HG02588 (cell line): ENCODE results near the gene PCSK5.
"Not testable (repeated sequence)": the region's sequence is repeated elsewhere in the genome, so short reads cannot be mapped to it uniquely, and the experiment has no call there.

Experiments
- ATAC-seq: cut with Tn5 transposase; IDR thresholded peaks from one replicate; pipeline ENCODE4 v1.9.1; 2021; ENCODE audit warnings: mild to moderate bottlenecking, moderate library complexity; ENCODE audit not compliant: unreplicated experiment

PCSK5 gene

DNA sequence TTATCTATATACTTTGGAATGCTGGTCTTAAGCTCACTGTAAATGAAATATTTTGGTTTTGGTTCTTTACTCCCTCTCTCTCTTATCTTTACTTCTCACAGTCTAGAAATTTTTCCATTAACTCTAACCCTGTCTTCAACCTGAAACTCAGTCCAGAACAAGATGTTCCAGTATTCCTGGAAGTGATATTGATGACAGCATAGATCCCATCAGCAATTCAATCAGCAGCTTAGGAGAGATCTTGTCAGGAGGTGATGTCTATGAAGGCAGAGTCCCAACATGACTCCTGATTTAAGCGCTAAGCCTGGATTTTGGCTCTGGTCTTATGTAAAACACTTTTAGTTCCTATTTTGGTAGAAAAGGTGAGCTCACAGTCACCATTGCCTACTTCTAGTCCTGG lies 451.1 kb downstream of the PCSK5 start:
- no peak for ATAC-seq

DNA sequence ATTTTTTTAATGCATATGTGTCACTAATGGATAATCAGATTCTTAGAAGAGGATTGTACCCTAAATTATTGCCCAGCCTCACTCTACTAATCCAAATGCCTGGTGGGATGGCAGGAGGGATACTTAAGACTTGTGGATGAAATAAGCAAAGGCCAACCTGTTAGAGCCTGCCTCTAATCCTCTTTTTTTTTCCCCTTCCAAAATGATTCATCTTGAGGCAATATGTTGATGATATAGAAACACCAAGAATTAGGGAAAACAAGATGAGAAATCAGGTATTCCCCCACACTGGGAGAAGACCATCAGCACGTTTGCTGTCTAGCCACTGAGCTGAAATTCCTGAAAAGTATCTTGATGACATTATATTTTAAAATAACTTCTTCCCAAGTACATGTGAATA lies 451.7 kb downstream of the PCSK5 start:
- no peak for ATAC-seq

DNA sequence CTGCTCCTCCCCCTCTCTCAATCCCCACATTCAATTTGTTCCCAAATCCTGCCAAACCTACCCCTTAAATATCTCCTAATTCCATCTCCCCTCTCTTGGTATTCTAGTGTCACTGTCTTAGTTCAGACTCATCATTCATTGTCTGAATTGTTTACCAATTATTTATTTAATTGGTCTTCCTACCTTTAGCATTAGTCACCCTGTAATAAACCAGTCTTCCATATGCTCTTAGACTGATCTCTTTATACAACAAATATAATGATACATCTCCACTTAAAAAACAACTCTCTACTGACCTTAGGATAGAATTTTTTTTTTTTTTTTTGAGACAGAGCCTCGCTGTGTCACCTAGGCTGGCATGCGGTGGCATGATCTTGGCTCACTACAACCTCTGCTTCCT lies 452.4 kb downstream of the PCSK5 start:
- no peak for ATAC-seq

DNA sequence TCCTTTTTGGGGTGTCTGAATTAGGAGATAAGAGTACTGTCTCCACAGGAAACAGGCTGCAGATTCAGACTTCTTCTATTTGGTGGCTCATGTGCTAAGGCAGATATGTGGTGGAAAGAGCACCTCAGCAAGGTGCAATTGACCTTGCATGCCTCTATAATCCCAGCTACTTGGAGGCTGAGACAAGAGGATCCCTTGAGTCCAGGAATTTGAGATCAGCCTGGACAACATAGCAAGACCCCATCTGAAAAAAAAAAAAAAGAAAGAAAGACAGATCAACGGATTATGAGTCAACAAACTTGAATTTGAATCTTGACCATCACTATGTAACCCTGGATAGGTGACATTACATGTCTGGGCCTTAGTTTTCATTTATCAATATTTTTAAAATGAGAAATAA lies 459.4 kb downstream of the PCSK5 start:
- ATAC-seq, result no peak

DNA sequence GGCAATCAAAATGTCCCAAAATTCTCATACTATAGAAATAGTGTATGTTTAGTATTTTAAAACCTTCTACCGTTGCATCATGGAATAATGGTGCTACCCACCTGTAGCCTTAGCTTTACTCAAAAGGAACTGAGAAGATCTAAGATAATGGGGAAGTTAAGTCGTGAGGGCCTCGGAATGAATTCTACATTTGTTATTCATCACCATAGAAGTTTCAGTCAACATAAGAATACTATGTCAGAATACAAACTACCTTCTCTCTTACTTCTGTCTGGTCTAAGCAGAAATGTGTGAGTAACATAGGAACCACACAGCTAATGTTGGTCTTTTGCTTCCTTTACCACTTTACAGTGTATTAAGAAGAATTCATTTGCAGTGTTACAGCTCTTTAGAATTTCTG lies 460.5 kb downstream of the PCSK5 start:
- ATAC-seq, result no peak

DNA sequence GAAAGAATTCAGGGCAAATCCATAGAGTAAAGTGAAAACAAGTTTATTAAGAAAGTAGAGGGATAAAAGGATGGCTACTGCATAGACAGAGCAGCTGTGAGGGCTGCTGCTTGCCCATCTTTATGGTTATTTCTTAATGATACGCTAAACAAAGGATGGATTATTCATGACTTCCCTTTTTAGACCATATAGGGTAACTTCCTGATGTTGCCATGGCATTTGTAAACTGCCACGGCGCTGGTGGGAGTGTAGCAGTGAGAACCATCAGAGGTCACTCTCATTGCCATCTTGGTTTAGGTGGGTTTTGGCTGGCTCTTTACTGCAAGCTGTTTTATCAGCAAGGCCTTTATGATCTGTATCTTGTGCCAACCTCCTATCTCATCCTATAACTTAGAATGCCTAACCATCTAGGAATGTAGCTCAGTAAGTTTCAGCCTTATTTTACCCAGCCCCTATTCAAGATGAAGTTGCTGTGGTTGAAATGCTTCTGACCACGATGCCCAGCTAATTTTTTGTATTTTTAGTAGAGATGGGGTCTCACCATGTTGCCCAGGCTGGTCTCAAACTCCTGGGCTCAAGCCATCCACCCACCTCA lies 461.6 kb downstream of the PCSK5 start:
- no peak for ATAC-seq

DNA sequence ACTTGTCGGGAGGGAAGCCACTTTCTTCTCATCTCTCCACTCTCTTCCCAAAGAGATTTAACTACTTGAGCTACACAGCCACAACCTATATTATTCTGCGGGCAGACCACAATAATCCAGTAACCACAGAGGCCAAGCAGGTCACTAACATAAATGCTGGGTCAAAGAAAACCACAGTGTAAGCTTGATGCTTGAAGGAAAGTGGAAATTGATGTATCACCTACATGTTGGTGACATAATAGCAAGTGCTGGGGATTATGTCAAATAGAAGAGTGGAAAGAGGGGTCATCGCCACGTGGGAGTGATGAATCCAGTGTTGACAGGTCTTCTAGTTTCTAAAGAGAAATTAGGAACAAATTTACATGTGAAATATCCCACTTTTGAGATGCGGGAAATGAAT lies 462.8 kb downstream of the PCSK5 start:
- ATAC-seq, result no peak

DNA sequence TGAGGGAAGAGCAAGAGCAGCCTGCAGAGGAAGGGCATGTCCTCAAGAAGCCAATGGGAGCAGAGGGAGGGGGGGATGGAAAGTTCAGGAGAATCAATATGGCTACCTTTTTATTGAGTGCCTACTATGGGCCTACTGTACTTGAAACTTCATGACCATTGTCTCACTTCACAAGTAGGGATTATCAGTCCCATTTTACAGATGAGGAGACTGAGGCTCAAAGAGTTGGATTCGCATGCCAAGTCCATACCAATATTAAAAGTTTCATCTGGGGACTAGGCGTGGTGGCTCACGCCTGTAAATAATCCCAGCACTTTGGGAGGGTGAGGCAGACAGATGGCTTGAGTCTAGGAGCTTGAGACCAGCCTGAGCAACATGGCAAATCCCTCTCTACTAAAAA lies 463.7 kb downstream of the PCSK5 start:
- no peak for ATAC-seq

DNA sequence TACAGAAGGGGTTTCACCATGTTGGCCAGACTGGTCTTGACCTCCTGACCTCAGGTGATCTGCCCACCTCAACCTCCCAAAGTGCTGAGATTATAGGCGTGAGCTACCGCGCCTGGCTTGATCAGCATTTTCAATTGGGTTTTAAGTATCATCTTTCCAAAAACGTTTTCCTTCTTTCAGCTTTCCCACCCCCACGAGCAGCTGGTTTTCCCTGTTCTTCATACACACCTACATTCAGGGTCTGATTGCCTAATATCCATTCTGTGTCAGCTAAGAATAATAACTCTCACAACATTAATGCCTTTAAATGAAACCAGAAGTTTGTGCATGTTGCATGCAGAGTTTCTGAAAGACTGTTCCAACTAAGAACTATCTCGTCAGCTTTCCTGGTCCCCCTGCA lies 465.4 kb downstream of the PCSK5 start:
- ATAC-seq, result no peak

DNA sequence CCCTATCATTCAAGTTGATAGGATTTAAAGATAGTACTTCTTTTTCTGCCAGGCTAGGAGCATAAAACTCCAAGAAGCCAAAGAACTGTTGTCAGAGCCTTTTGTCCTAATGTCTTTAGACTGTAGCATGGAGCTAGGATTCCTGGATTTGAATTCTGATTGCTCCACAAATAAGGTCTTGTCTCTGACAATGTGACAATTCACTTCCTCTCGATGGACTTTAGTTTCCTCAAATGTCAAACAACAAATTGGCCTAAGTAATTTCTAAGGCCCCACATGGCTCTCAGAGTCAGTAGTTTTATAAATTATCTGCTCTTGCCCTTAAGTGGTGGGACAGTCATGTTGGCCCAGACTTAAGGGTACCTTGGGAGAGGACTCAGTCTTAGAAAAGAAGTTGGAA lies 467.1 kb downstream of the PCSK5 start:
- ATAC-seq, result no peak

DNA sequence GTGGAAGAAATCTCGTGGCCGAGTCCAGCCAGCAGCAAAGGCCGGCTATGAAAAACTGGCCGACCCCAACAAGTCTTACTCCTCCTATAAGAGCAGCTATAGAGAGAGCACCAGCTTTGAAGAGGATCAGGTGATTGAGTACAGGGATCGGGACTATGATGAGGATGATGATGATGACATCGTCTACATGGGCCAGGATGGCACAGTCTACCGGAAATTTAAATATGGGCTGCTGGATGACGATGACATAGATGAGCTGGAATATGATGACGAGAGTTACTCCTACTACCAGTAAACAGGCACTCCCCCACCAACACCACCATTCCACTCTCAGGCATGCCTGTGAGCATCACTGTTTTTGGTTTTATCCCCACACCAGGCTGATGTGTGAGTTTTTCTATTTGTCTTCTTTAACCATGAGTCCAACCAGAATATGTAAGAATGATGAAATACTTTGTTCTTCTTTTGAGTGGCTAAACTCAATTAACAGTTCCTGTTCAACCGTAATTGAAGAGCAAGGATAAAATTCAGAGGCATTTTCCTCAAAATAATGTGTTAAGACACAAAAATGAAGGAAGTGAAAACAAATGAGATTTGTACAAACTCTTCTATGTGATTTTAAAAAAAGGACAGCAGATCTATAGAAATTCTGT lies 468.3 kb downstream of the PCSK5 start:
- no peak for ATAC-seq

DNA sequence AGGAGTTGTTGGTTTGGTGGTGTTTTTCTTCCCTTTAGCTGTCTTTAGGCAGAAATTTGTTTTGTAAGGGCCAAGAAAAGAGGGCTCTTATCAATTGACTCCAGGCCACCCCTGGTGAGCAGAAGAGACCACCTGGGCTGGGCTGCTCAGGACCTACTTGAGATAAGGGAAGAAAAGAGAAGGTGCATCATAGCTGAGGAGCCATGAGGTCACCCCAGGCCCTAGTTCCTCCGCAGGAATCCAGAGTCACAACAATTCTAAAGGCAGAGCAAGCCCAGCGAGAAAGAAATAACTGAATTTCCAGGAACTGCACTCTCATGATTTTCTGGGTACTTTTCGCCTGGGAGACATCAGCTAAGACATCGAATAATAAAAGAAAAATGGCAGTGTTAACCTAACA lies 468.9 kb downstream of the PCSK5 start:
- no peak for ATAC-seq

DNA sequence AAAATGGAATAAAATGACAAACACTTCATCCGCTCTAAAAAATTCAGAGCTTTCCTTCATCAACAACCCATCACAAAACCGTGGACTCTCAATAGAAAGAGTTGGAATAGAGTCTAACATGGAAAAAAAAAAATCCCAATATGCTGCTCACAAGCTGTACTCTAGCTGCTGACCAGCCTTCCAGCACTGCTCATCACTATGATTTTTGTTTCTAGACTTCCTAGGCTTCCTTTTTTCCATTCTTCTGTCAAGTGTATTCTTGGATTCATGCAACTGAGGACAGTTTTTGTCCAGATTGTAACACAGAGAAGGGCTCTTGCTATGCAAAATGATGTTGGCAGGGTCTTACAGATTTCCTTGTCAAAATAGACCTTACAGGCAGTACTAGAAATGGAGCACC lies 469.3 kb downstream of the PCSK5 start:
- no peak for ATAC-seq

DNA sequence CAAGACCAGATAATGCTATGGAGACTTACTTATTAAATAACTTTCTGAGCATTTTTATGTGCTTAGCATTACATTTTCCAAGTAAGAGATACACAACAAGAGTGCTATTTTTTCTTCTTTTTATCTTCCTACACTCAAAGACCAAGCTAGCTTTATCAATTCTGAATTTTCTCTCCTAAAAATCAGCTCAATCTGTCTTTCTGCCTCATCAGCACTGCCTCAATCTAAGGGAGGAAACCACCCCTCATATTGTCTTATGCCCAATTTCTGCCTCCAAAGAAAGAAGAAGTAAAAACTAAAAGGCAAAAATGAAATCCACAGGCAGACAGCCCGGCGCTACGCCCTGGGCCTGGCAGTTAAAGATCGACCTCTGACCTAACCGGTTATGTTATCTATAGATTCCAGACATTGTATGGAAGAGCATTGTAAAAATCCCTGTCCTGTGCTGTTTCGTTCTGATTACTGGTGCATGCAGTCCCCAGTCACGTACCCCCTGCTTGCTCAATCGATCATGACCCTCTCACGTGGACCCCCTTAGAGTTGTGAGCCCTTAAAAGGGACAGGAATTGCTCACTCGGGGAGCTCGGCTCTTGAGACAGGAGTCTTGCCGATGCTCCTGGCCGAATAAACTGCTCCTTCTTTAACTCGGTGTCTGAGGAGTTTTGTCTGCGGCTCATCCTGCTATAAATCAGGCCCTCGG lies 472.0 kb downstream of the PCSK5 start:
- ATAC-seq, result not testable (repeated sequence)

DNA sequence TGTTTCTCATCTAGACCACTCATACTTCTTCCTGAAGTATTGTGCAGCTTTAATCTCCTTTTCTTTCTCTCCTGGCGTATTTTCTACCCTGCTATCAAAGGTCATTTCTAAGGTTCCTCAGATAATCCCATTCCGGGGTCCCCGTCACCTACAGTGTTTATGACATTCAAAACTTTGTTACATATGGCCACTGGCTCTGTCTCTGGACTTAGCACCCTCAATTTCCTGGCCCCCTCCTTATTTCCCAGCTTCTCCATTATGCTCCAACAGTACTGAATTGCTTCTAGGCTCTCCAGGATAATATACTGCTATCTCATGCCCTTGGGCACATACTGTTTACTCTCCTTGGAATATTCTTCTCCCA lies 472.5 kb downstream of the PCSK5 start:
- ATAC-seq, result no peak

DNA sequence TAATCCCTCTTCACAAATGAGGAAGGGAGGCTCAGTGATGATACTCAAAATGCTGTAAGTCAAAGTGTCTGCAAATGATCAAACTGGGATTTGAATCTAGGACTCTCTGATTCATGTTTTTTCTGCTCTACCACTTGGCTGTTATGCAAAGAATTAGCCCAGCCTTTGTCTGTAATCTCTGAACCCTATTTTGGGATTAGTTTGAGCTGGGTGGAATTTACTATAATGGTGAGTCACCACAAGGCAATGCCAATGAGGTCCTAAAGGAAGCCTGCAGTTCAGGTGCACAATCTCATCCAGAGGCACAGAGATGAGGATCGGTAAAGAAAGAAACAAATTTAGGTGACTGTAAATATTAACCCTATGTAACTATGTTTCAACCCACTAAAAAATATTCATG lies 474.6 kb downstream of the PCSK5 start:
- ATAC-seq, result no peak

DNA sequence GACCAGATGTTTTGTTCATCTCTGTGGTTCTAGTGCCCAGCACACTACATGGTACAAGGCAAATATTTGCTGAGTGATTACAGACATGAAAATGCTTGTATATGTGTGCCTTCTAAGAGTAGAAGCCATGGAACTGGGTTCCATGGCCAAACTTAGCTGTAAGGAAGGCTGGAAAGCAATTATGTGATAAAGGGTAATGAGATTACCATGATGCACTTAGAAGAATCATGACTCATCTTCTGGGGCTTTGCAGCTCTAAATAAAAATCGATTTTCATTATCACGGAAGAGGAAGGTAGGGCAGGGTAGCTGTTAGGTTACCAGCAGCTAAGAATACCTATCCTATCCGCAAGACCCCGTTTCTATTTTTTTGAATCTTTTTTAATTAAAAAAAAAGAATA lies 475.8 kb downstream of the PCSK5 start:
- no peak for ATAC-seq

DNA sequence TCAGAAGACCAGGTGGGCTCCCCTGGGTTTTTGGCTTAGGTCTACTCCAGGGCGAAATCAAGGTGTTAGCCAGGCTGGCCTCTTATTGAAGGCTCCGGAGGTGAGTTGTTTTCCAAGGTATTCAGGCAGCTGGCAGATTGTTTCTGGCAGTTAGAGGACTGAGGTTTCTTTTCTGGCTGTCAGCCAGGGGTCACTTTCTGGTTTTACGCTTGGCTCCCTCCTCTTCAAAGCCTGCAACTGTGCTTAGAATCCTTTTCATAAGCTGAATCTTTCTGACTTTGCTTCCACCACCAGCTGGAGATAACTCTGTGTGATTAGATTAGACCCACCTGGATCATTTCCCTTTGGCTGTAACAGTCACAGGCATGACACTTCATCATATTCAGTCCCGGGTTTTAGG lies 479.1 kb downstream of the PCSK5 start:
- ATAC-seq, result no peak

DNA sequence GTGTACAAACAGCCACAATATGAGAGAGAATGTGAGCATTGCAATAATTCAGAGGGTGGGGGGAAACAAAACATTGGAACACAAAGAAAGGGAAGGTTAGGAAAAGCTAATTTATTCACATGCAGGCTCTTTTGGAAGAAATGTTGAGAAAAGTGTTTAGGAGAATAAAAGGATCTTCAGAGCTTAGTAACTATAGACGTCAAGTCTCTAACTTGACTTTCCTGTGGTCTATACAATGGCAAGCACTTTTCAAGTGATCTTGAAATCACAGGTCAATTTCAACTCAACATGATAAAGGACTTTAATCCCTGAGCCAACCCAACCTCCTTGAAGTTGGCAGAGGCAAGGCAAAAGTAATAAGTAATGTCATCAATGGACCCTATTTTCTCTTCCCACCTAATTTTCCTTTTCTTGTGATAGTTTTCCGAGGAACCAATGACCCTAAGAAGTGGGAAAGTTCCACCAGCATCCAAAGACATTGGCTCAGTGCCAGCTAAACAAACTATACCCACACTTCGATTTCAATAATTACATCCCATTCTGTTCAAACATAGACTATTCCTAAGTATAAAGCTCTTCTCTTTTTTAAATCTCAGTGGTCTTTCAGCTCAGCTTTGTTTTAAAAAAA lies 480.0 kb downstream of the PCSK5 start:
- ATAC-seq, result no peak

DNA sequence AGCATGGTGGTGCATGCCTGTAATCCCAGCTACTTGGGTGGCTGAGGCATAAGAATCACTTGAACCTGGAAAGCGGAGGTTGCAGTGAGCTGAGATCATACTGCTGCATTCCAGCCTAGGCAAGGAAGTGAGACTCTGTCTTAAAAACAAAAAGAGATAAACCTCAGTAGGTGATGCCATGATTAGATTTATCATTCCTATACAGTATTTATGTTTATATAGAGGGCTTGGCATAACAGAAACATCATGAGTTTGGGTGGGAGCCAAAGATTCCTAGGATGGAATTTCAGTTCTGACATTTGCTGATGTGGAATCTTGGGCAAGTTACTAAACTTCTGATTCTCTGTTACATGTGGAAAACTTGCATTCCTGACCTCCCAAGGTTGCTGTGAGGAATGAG lies 481.4 kb downstream of the PCSK5 start:
- no peak for ATAC-seq

DNA sequence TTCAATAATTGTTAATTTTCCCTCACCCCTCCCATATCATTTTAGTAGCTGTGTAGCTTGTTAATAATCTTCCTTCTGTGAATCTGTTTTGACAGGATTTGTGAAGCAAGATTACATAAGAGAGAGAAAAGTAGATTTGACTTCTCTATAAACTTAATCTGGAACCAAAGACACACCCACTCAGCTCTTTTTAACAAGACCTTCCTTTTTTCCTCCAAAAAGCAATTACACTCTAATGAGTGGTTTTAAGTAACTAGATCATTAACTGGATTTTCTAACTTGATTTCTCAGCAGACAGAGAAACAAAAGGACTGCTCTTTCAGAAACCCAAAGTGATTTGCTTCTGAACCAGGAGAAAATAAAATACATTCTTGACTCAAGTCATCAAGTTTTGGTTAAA lies 481.9 kb downstream of the PCSK5 start:
- ATAC-seq, result no peak

DNA sequence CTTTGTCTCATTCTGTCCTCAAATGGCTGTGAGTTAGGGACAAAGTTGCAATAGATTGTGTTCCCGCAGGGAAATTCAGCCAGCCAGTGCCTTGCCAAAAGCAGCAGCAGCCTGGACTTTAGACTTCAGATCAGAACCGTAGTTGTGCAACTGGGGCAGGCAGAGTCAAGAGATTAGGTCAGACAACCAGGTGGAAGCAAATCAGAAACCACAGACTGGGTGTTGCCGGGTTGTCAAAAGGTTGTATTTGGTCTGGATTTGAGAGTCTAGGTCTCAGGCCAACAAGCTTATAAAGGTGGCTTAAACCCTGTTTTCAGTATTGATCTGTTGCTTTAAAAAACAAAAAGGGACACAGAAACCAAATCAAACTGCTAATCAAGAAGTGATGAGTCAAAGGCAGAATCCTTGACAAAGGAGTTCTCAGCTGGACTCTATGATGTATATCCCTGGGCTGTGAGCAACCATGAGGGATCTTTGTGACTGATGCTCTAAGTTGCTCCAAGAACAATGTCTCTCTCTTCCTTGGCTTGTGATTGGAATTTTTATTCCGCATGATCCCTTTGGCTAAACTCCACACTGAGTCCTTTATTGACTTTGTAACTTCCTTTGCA lies 482.8 kb downstream of the PCSK5 start:
- no peak for ATAC-seq
